ENCODE results near the gene GTF2A2.
"Not testable (repeated sequence)": the region's sequence is repeated elsewhere in the genome, so short reads cannot be mapped to it uniquely, and the experiment has no call there.

GTF2A2 gene

GRCh38 chr15:59656897-59657634 lies at the start of gene GTF2A2:
GTF2A2 (minus strand) TSS chr15:59657515; CDS start chr15:59652277, 5,238 bp downstream.
- DNase-seq, result peak; percentile 97

- DNase-seq, result no peak
Observed at GRCh38 chr15:59703979-59704796, 46.9 kb upstream of the GTF2A2 start.

GRCh38 chr15:59702351-59702750 lies 45.0 kb upstream of the GTF2A2 start:
- DNase-seq, result no peak

GRCh38 chr15:59701880-59702279 lies 44.6 kb upstream of the GTF2A2 start:
- DNase-seq, result no peak

- DNase-seq, result no peak
Observed at GRCh38 chr15:59699810-59700431, 42.6 kb upstream of the GTF2A2 start.

- DNase-seq, result not testable (repeated sequence)
Observed at GRCh38 chr15:59698065-59698464, 40.8 kb upstream of the GTF2A2 start.

GRCh38 chr15:59696332-59696731 lies 39.0 kb upstream of the GTF2A2 start:
- DNase-seq, result no peak

GRCh38 chr15:59694779-59695178 lies 37.5 kb upstream of the GTF2A2 start:
- no peak for DNase-seq

- DNase-seq, result no peak
Observed at GRCh38 chr15:59691194-59691805, 34.0 kb upstream of the GTF2A2 start.

- peak; percentile 72 for DNase-seq
Observed at GRCh38 chr15:59689626-59690236, 32.4 kb upstream of the GTF2A2 start.

GRCh38 chr15:59688782-59689625 lies 31.7 kb upstream of the GTF2A2 start, which contains the start of gene BNIP2:
BNIP2 (minus strand) TSS chr15:59689320; CDS start chr15:59682457, 6,863 bp downstream.
- DNase-seq, result peak; percentile 100

- peak; percentile 23 for DNase-seq
Observed at GRCh38 chr15:59688423-59688781, 31.1 kb upstream of the GTF2A2 start.

- DNase-seq, result no peak
Observed at GRCh38 chr15:59687836-59688235, 30.5 kb upstream of the GTF2A2 start.

GRCh38 chr15:59686389-59686788 lies 29.1 kb upstream of the GTF2A2 start:
- no peak for DNase-seq

GRCh38 chr15:59685737-59686297 lies 28.5 kb upstream of the GTF2A2 start:
- no peak for DNase-seq

GRCh38 chr15:59680870-59681269 lies 23.6 kb upstream of the GTF2A2 start:
- no peak for DNase-seq

GRCh38 chr15:59680346-59680745 lies 23.0 kb upstream of the GTF2A2 start:
- no peak for DNase-seq

GRCh38 chr15:59678620-59679019 lies 21.3 kb upstream of the GTF2A2 start:
- no peak for DNase-seq

- DNase-seq, result no peak
Observed at GRCh38 chr15:59678172-59678571, 20.9 kb upstream of the GTF2A2 start.

- DNase-seq, result no peak
Observed at GRCh38 chr15:59676565-59676964, 19.2 kb upstream of the GTF2A2 start.

- no peak for DNase-seq
Observed at GRCh38 chr15:59674361-59674877, 17.1 kb upstream of the GTF2A2 start.

All from right hindlimb (tissue), 1 donor.